HAP-1 (cell line): ENCODE data around the gene KMT5B.

Experiments used
- DNase-seq, 2 experiments: peaks; one replicate each; pipeline ENCODE4 v3.0.0-alpha.2; 2016 to 2020; ENCODE audit warnings: low spot score in 2 of 2
- H3K27me3 ChIP-seq: fragments of 250-450 bp; sonication (Bioruptor Pico); 2 replicates; pipeline ENCODE4 v1.5.1; 2020; ENCODE audit warnings: low read depth, mild to moderate bottlenecking, moderate library complexity
- H3K36me3 ChIP-seq: fragments of 250-450 bp; sonication (Bioruptor Pico); replicated peaks from 2 replicates; pipeline ENCODE4 v1.5.1; 2020; ENCODE audit warnings: mild to moderate bottlenecking
- H3K4me1 ChIP-seq: fragments of 250-450 bp; sonication (Bioruptor Pico); 2 replicates; pipeline ENCODE4 v1.5.1; 2020; ENCODE audit warnings: mild to moderate bottlenecking
- H3K4me3 ChIP-seq: fragments of 250-450 bp; sonication (Bioruptor Pico); 2 replicates; pipeline ENCODE4 v1.5.1; 2020; ENCODE audit warnings: mild to moderate bottlenecking, moderate library complexity
- H3K9me3 ChIP-seq: fragments of 250-450 bp; sonication (Bioruptor Pico); 2 replicates; pipeline ENCODE4 v1.5.1; 2020; ENCODE audit warnings: mild to moderate bottlenecking, moderate library complexity
- in situ Hi-C: fragments of 300-500 bp; cut with MboI; formaldehyde crosslinking; loops from 3 replicates; pipeline ENCODE4 v1.14.3; 2020; ENCODE audit warnings: low sequenced_read_pairs, inconsistent platforms, mixed read lengths

The KMT5B gene

DNA sequence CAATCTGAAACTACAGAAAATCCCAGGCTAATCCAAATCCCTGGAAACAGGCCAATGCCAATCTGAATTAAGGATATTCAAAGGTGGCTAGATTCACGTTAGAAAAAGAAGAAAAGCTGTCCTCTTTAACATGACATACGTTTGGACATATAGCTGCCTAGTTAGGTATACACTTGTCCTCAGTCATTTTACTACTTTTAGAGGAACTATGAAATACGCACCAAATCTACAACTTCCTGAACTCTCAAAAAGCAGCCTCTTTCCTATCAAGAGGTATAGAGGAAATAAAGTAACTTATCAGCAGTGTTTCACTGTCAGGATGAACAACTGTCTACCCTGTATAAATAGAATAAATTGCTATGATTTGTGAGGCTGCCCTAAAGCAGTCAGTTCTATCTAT lies 24.0 kb downstream of the KMT5B start:
- DNase-seq: no peak
- H3K9me3 ChIP-seq: no peaks in the 10 kb centered on the region
- H3K27me3 ChIP-seq: no peaks in the 10 kb centered on the region
- no peak overlapping the region for H3K4me3 ChIP-seq
- in situ Hi-C loops: no loop called here
- H3K36me3 ChIP-seq: peaks cover 21% of the 10 kb centered on the region
- H3K4me1 ChIP-seq: no peaks in the 10 kb centered on the region

DNA sequence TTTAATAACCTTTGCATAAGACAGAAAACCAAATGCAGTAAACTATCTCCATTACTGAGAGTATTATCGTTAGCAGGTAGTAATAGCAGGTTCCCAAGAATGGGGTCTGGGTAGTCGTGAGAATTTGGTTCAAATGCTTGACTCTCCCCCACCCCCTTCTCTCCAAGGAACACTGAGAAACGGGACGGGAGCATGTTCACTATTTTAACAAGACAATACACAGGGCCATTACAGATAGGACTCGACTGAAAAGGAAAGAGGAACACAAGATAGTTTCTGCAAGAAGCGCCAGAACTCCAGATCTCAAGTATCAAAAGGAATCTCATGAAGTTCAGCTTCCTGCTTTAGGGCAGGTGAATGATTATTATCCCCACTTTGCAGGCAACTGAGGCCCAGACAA lies 27.0 kb downstream of the KMT5B start:
- no peaks in the 10 kb centered on the region for H3K9me3 ChIP-seq
- in situ Hi-C loops: no loop called here
- DNase-seq: no peak
- H3K27me3 ChIP-seq: no peaks in the 10 kb centered on the region
- H3K4me3 ChIP-seq: no peak overlapping the region
- H3K4me1 ChIP-seq: no peaks in the 10 kb centered on the region
- peaks cover 21% of the 10 kb centered on the region for H3K36me3 ChIP-seq

DNA sequence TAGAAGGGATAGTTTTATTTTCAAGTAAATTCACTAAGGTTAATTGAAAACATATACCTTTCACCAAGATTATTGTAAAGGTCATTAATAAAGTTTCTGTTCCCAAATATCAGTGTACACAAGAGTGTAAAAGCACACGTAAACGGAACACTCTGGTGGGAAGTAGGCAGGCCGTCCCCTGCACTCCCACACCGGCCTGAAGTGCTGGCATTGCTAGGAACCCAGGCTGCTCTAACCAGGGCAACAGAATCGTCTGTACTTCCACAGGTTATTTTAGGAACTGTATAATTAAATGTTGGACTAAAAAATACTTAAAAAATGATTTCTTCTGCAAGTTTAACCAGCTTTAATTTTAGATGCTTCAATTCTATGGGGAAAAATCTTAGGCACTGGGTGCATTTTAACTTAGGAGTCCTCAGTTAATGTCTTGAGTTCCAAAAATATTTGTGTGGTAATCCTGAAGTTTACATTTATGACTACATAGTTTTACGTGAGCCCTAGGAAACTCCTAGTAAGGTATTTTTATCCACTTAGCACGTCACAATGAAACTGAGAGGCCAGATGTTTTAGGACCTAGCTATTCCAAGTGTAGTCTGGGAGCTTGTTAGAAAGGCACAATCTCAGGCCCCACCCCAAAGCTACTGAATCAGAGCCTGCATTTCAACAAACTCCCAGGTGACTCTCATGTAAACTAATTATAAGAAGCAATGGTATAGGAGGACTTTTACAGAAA lies 31.2 kb downstream of the KMT5B start:
- H3K36me3 ChIP-seq: peaks cover 24% of the 10 kb centered on the region
- no peaks in the 10 kb centered on the region for H3K9me3 ChIP-seq
- H3K27me3 ChIP-seq: no peaks in the 10 kb centered on the region
- DNase-seq: no peak
- H3K4me3 ChIP-seq: no peak overlapping the region
- in situ Hi-C loops: no loop called here
- H3K4me1 ChIP-seq: no peaks in the 10 kb centered on the region

DNA sequence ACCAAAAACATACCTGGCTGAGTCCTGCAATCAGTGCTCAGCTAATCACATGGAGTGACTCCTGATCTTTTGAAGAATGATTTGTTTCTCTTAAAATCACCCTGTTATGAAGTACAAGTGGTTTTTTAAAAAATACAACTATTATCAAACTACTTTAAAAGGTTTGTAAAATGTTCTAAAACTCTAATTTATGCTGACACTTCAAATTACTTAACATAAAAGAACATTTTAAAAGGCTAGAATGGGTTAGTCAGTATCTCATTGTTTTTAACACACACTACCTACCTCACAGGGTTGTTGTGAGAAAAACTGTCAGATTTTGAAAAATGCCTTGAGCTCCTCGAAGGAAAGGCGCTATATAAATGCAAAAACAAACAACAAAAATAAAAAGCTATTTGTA lies 33.2 kb downstream of the KMT5B start:
- Histone ChIP-seq H3K27me3 (no peaks in the 10 kb centered on the region), H3K36me3 (peaks cover 23% of the 10 kb centered on the region), H3K4me3 (no peak overlapping the region), H3K4me1 (no peaks in the 10 kb centered on the region), H3K9me3 (no peaks in the 10 kb centered on the region)
- in situ Hi-C loops: no loop called here
- no peak for DNase-seq

DNA sequence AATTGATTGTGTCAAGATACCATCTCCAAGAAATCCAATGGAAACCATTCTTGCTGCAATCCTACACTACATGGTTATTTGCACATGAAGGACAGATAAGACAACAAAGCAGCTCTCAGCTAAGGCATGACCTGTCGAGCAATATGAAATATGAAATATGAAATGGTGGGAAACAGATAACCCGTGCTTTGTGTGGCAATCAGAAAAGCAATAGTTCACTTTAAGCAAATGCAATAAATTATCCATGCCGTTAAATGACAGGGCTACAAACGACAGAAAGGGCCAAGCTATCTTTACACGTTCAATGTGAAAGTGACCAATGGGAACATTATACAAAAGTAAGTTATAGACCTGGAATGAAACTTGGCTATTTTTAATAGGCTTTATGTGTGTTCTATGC lies 35.2 kb downstream of the KMT5B start:
- in situ Hi-C loops: no loop called here

DNA sequence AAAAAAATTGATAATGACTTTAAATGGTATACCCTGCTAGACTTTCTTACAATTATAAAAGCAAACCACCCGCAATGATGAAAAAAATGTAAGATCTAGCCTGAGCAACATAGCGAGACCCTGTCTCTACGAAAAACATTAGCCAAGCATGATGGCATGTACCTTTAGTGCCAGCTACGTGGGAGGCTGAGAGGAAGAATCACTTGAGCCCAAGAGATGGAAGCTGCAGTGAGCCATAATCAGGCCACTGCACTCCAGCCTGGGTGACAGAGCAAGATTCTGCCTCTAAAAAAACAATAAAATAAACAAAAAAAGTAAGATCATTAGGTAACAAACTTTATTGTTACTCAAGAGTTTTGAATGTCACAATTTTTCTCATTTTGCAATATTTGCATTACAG lies 39.2 kb downstream of the KMT5B start:
- Histone ChIP-seq H3K4me1 (peaks cover 12% of the 10 kb centered on the region), H3K9me3 (no peaks in the 10 kb centered on the region), H3K27me3 (no peaks in the 10 kb centered on the region), H3K36me3 (peaks cover 41% of the 10 kb centered on the region), H3K4me3 (no peak overlapping the region)
- in situ Hi-C loops: no loop called here
- DNase-seq: no peak

More for the DNA sequence above, 35.2 kb downstream of the KMT5B start:
- Histone ChIP-seq H3K27me3 (no peaks in the 10 kb centered on the region), H3K9me3 (no peaks in the 10 kb centered on the region), H3K36me3 (peaks cover 30% of the 10 kb centered on the region), H3K4me1 (no peaks in the 10 kb centered on the region), H3K4me3 (no peak overlapping the region)
- DNase-seq: no peak

DNA sequence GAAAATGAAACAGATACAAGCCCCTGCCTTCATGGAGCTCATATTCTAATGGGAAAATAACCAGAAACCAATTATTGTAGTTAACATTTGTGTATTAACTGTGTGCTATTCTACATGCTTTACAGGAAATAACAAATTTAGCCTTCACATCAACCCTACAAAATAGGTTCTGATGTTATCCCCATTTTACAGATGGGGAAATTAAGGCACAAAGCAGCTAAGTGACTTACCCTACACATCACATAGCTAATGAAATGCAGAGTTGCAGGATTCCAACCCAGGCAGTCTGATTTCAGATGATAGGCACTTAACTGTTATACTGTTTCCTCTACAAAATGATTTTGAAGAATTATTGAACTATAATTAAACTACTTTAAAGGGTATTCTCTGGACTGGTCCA lies 43.7 kb downstream of the KMT5B start:
- peaks cover 12% of the 10 kb centered on the region for H3K4me1 ChIP-seq
- no peaks in the 10 kb centered on the region for H3K9me3 ChIP-seq
- H3K4me3 ChIP-seq: no peak overlapping the region
- in situ Hi-C loops: no loop called here
- no peaks in the 10 kb centered on the region for H3K27me3 ChIP-seq
- peaks cover 51% of the 10 kb centered on the region for H3K36me3 ChIP-seq
- DNase-seq: no peak

DNA sequence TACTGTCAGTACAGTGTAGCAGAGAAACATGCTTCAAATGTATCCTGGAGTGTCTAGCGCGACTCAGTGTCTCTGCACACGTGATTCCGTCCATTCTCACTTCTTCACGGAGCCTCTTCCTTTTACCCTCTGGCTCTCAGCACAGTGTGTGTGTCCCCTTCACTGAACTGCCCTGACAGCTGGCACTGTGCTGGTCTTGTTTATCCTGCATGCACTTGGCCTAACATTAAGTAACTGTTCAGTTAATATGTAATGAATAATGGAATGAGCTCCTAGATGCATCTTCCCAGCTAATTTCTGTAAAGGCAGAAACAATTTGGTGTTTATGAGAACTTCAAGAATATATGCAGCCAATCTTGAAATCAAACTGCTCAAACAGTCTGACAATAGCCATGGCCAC lies 44.4 kb downstream of the KMT5B start:
- H3K27me3 ChIP-seq: no peaks in the 10 kb centered on the region
- H3K36me3 ChIP-seq: peaks cover 48% of the 10 kb centered on the region
- H3K4me1 ChIP-seq: peaks cover 12% of the 10 kb centered on the region
- no peaks in the 10 kb centered on the region for H3K9me3 ChIP-seq
- H3K4me3 ChIP-seq: no peak overlapping the region
- in situ Hi-C loops: no loop called here
- DNase-seq: no peak

DNA sequence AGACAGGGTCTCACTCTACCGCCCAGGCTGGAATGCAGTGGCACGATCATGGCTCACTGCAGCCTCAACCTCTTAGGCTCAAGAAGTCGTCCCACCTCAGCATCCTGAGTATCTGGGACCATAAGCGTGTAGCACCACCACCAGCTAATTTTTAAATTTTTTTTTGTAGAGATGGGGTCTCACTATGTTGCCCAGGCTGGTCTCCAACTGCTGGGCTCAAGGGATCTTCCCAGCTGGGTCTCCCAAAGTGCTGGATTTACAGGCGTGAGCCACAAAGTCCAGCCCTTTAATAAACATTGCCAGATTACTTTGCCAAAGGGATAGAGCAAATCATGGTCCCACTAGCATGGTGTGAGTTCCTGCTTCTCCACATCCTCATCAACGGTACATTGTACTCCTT lies 45.6 kb downstream of the KMT5B start:
- H3K9me3 ChIP-seq: no peaks in the 10 kb centered on the region
- peaks cover 12% of the 10 kb centered on the region for H3K4me1 ChIP-seq
- H3K4me3 ChIP-seq: no peak overlapping the region
- in situ Hi-C loops: no loop called here
- no peaks in the 10 kb centered on the region for H3K27me3 ChIP-seq
- peaks cover 38% of the 10 kb centered on the region for H3K36me3 ChIP-seq
- DNase-seq: no peak

DNA sequence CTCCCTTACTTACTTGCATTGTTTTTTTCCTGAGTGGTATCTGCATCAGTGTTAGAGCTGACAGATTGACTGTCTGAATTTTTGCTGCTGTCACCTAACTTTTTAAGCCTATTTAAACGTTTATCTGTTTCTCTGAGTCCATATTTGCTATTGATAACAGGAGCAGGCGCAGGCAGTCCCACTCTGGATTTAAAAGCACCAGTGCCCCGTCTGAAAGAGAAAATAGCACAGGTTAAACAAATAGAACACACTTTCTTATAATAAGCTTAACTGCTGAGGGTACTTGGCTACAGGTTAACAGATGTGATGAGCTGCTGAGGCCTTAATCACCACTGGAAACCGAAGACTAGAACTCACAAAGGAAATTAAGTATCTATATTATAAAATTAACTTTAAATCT lies 46.1 kb downstream of the KMT5B start:
- no peak overlapping the region for H3K4me3 ChIP-seq
- in situ Hi-C loops: no loop called here
- H3K27me3 ChIP-seq: no peaks in the 10 kb centered on the region
- peaks cover 12% of the 10 kb centered on the region for H3K4me1 ChIP-seq
- no peak for DNase-seq
- peaks cover 40% of the 10 kb centered on the region for H3K36me3 ChIP-seq
- H3K9me3 ChIP-seq: no peaks in the 10 kb centered on the region

DNA sequence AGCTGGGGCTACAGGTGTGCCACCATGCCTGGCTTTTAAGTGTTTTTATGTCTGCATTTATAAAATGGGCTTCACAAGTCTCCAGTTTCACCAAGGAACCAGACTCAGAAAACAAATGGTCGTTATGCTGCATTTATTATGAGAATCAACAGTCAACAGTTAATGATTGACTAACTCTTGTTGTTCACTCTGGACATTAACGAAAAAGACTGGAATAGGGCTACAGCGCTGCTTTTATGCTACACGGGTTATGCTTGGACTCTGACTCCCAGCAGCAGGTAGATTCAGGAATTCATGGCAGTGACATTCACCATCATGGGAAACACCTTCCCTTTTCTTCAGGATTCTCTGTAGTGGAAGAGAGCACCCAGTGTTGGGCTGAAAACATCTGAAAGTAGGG lies 47.5 kb downstream of the KMT5B start:
- in situ Hi-C loops: no loop called here
- Histone ChIP-seq H3K27me3 (no peaks in the 10 kb centered on the region), H3K36me3 (peaks cover 40% of the 10 kb centered on the region), H3K4me3 (no peak overlapping the region), H3K9me3 (no peaks in the 10 kb centered on the region), H3K4me1 (peaks cover 2% of the 10 kb centered on the region)
- DNase-seq: no peak

DNA sequence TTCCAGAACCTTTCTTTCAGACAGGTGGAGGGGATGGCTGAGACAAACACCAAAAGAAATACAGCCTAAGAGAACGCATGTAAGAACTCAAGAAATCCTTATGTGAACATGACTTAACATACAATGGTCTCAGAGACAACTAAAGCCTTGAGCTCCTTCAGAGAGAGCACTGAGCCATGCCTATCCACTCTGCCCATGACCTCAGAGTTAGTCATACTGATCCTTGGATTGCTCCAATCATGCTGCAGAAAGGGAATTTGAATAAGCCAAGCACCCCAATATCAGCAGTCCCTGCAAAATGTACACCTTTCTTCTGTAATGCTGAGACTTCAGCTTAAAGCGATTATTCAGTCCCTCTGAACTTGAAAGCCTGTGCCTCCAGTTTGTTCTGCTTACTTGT lies 48.7 kb downstream of the KMT5B start:
- H3K36me3 ChIP-seq: peaks cover 32% of the 10 kb centered on the region
- in situ Hi-C loops: no loop called here
- no peak for DNase-seq

DNA sequence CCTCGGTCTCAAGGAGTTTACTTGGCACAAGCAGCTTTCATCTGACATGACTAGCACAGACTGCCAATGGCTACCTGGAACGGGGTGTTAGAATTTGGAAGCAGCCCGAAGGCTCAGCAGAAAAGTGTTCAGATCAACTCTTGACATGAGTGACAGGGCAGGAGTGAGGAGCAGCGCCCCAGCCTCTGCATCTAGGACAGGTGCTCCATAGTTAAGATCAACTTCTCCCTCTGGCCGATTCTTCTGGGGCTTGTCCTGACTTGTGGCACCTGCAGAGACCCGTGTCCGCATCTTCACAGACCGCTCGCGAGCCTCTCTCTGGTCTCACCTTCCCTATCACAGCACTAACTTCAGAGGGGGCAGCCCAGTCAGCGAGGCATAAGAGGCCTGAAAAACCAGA lies 49.4 kb downstream of the KMT5B start:
- in situ Hi-C loops: no loop called here
- H3K4me1 ChIP-seq: no peaks in the 10 kb centered on the region
- H3K9me3 ChIP-seq: no peaks in the 10 kb centered on the region
- DNase-seq: no peak
- peaks cover 26% of the 10 kb centered on the region for H3K36me3 ChIP-seq
- no peaks in the 10 kb centered on the region for H3K27me3 ChIP-seq
- H3K4me3 ChIP-seq: no peak overlapping the region

More for the DNA sequence above, 48.7 kb downstream of the KMT5B start:
- Histone ChIP-seq H3K4me1 (no peaks in the 10 kb centered on the region), H3K9me3 (no peaks in the 10 kb centered on the region), H3K4me3 (no peak overlapping the region), H3K27me3 (no peaks in the 10 kb centered on the region)

DNA sequence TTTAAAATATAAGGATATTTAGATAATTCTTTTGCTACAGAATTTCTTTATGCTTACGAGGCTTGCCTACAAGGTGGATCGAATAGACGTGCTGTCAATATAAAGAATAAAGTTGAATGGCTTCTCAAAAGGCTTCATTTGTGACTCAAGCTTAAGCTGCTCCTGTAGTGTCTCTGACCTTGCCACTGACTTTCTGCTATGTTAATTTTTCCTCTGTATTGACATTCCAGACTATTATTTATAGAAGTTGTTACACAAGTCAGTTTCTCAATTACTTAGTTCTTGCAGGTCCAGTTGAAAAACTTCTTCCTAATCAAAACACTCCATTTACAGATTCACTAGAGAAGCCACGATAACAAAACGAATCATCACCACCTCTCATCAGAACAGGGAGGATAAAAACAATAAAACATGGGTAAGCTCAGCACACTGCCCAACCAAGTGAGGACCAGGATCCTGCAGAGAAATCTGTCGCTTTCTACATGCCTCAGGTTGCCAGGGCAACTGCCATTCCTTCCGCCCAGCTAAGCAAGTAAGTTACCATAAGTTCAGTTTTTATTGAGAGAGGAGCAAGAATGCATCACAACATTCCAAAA lies 52.9 kb downstream of the KMT5B start:
- Histone ChIP-seq H3K27me3 (no peaks in the 10 kb centered on the region), H3K36me3 (peaks cover 2% of the 10 kb centered on the region), H3K4me3 (no peak overlapping the region), H3K9me3 (no peaks in the 10 kb centered on the region), H3K4me1 (no peaks in the 10 kb centered on the region)
- in situ Hi-C loops: no loop called here
- DNase-seq: peak in 1 of 2 experiments; percentile 28

DNA sequence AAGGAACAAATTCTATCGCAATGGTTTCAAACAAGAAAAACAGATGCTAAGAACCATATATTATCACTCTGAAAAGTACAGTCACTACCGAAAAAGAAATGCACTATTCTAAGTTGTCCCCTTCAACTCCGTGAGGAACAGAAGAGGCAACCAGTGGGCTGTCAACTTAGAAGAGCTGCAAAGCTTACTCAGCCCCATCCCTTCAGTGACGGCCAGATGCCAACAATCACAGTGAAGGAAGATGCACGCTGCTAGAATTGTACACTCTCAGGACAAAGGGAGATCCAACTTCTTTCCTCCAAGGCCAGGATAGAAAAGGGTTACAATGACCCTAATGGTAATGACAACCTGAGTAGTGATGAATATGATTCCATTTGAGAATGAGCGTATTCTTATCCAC lies 53.4 kb downstream of the KMT5B start:
- in situ Hi-C loops: no loop called here
- no peaks in the 10 kb centered on the region for H3K9me3 ChIP-seq
- H3K4me1 ChIP-seq: no peaks in the 10 kb centered on the region
- no peak overlapping the region for H3K4me3 ChIP-seq
- no peak for DNase-seq
- no peaks in the 10 kb centered on the region for H3K27me3 ChIP-seq
- peaks cover 2% of the 10 kb centered on the region; the same call in 1 of the 2 replicates for H3K36me3 ChIP-seq
